Pancreas (tissue), 10 donors: ENCODE results near the gene KY. TPM values are rescaled to one million over a fixed set of nuclear protein-coding genes. Genes with fewer than 3 reads are reported as not detected.

ENCODE experiments used
- ATAC-seq, 4 donors: fragments of 200-7000 bp; cut with Tn5 transposase; one replicate each; pipeline versions ENCODE4 v1.8.0 to v1.9.1; 2020; ENCODE audit warnings: mild to moderate bottlenecking in 4 of 4, moderate library complexity in 4 of 4
- DNase-seq, 6 donors: peaks; one replicate each; pipeline ENCODE4 v3.0.0-alpha.2; 2020
- FAIRE-seq: peaks from 2 replicates; lab custom pipeline; 2012; peaks lifted over from hg19 to GRCh38; lab: Jason Lieb, UNC
- H3K27ac ChIP-seq, 4 donors: fragments of 200-600 bp; sonication (generic); 1 replicate in 3 of 4; 2 replicates in 1 of 4; pipeline versions ENCODE4 v1.5.0 to v1.8.0; 2020
- H3K27me3 ChIP-seq, 4 donors: fragments of 200-600 bp; one replicate each; pipeline ENCODE4 v1.8.0; 2021
- H3K36me3 ChIP-seq, 3 donors: fragments of 200-600 bp; sonication (generic) in 1 of 3; one replicate each; pipeline versions ENCODE4 v1.5.0 to v1.8.0; 2020 to 2021
- H3K4me1 ChIP-seq, 3 donors: fragments of 200-600 bp; one replicate each; pipeline ENCODE4 v1.8.0; 2021
- H3K4me3 ChIP-seq, 4 donors: fragments of 200-600 bp; sonication (generic) in 2 of 4; one replicate each; pipeline versions ENCODE4 v1.5.0 to v1.8.0; 2020 to 2021
- H3K9me3 ChIP-seq, 4 donors: fragments of 200-600 bp; one replicate each; pipeline ENCODE4 v1.8.0; 2021
- WGBS, 2 donors: extraction: QIAGEN DNeasy Blood & Tissue Kit; methylation state at CpG; one replicate each; pipeline ENCODE4 v1.1.7; 2013; 5-methylcytosine and 5-hydroxymethylcytosine counted together
- intact Hi-C, 3 donors: fragments of 100-400 bp; cut with DNase I; formaldehyde crosslinking; loops; one replicate each; pipeline versions ENCODE4 v1.11.1 to v1.14.2; 2022
- polyA plus RNA-seq, 2 donors: library from polyadenylated mRNA; stranded (reverse); fragments of 200-250 nt; gene quantifications; one replicate each; pipeline ENCODE4 v1.2.3, GENCODE V29; 2013
- total RNA-seq, 6 donors: library from RNA; stranded (reverse); fragmentation: NEBNext Ultra II Directional in 4 of 6; extraction: Animal tissue kit (Norgen Biotek cat#: 25700) in 4 of 6; gene quantifications; one replicate each; pipeline versions ENCODE4 v1.2.1 to v1.2.4, GENCODE V29; 2021 to 2023
- TF ChIP-seq, protein P1 (sequence below), 4 donors: fragments of 200-600 bp; sonication (generic) in 3 of 4; IDR thresholded peaks; one replicate each; pipeline versions ENCODE4 v1.5.0 to v1.8.0; 2021; ENCODE audit warnings: antibody characterized with exemption in 4 of 4
- donor health status: healthy with polysubstance abuse.
- donor health status: DM: no; HTN: no; CAD: no; lungs with moderate emphysema.
- donor health status: DM: no; HTN: no; CAD: no.
- donor health status: control.
- donor health status: control.
- donor health status: Bipolar disorder and iron deficiency.
- donor health status: DM: yes; HTN: yes; CAD: no.
- donor health status: DM: no; HTN: no; CAD: no.
- donor health status: DM: no; HTN: no; CAD: no.
- donor health status: DM: yes; HTN: yes; CAD: no.

Gene KY
- total and polyA plus RNA-seq, 8 donors, result 0.04 to 0.42 (median 0.21) TPM; not detected in 2

GRCh38 chr3:134608771-134609435 is 41.9 kb downstream of the KY start:
- no peak for ATAC-seq
- Histone ChIP-seq H3K27ac (no peak overlapping the region), H3K27me3 (no peaks in the 10 kb centered on the region), H3K36me3 (no peaks in the 10 kb centered on the region), H3K4me1 (no peaks in the 10 kb centered on the region), H3K9me3 (no peaks in the 10 kb centered on the region), H3K4me3 (no peak overlapping the region)
- 84 to 87% methylated on average over 10 of the region's 10 CpGs for WGBS, 2 donors
- intact Hi-C loops, result loop anchor here in 1 of 3 donors (10.0 kb wide), 1 partner anchor 1286 kb away; no protein-coding TSS in a partner anchor
- TF ChIP-seq, protein P1, sequence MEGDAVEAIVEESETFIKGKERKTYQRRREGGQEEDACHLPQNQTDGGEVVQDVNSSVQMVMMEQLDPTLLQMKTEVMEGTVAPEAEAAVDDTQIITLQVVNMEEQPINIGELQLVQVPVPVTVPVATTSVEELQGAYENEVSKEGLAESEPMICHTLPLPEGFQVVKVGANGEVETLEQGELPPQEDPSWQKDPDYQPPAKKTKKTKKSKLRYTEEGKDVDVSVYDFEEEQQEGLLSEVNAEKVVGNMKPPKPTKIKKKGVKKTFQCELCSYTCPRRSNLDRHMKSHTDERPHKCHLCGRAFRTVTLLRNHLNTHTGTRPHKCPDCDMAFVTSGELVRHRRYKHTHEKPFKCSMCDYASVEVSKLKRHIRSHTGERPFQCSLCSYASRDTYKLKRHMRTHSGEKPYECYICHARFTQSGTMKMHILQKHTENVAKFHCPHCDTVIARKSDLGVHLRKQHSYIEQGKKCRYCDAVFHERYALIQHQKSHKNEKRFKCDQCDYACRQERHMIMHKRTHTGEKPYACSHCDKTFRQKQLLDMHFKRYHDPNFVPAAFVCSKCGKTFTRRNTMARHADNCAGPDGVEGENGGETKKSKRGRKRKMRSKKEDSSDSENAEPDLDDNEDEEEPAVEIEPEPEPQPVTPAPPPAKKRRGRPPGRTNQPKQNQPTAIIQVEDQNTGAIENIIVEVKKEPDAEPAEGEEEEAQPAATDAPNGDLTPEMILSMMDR (IDR thresholded peaks at IDR 0.05), result no peak
- peak in 1 of 6 donors; percentile 7 for DNase-seq
- FAIRE-seq, result no peak

DNA sequence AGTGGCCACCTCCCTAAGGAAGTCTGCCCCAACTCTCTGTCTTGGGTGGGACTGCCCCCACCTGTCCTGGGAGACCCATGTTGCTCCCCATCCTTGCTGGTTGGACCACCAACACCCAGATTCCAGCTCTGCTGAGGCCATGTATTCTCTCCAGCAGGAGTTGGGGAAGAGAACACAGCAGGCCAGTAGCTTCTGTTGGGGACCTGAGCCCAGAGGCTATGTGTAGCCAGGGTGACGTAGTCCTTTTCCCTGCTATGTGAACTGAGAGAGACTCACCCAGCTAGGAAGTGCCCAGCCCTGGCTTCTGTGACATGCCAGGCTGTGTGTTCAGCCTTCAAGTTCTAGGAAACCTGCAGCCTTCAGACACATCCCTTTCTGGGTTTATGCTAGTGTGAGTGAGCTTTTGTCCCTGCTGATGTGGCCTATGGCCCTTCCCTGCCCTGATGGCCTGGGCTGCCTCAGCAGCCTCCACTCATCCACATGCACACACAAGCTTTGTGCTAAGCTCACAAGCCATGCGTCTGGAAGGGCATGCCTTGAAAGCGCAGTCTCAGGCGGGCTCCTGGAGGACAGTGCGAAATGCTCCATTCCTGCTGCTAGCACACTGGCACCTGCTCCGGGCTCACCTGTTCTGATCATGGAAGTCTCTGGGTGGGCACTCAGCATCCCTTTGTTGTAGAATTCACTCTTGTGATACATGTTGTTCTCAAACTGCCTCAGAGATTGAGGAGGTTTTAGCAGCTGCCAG is 42.6 kb downstream of the KY start:
- Histone ChIP-seq H3K27me3 (no peaks in the 10 kb centered on the region), H3K4me1 (no peaks in the 10 kb centered on the region), H3K9me3 (no peaks in the 10 kb centered on the region), H3K36me3 (no peaks in the 10 kb centered on the region), H3K27ac (no peak overlapping the region), H3K4me3 (no peak overlapping the region)
- peak in 1 of 6 donors; percentile 13 for DNase-seq
- TF ChIP-seq, protein P1 (IDR thresholded peaks at IDR 0.05), result no peak
- no peak for FAIRE-seq
- ATAC-seq, result no peak
- 93 to 96% methylated on average over 6 of the region's 6 CpGs for WGBS, 2 donors
- intact Hi-C loops, result loop anchor here in 1 of 3 donors (10.0 kb wide), 1 partner anchor 1287 kb away; no protein-coding TSS in a partner anchor

GRCh38 chr3:134607054-134608022 is 43.5 kb downstream of the KY start:
- WGBS, 2 donors, result 75% methylated on average over 13 of the region's 13 CpGs
- DNase-seq, result peak in 1 of 6 donors; percentile 7
- intact Hi-C loops, result loop anchor here in 1 of 3 donors (10.0 kb wide), 1 partner anchor 1287 kb away; no protein-coding TSS in a partner anchor
- no peak for ATAC-seq
- Histone ChIP-seq H3K4me1 (no peaks in the 10 kb centered on the region), H3K27me3 (no peaks in the 10 kb centered on the region), H3K36me3 (no peaks in the 10 kb centered on the region), H3K9me3 (no peaks in the 10 kb centered on the region), H3K4me3 (no peak overlapping the region), H3K27ac (no peak overlapping the region)
- TF ChIP-seq, protein P1 (IDR thresholded peaks at IDR 0.05), result no peak
- no peak for FAIRE-seq

- FAIRE-seq, result no peak
- H3K27me3 ChIP-seq, result no peaks in the 10 kb centered on the region
- H3K36me3 ChIP-seq, result no peaks in the 10 kb centered on the region
- H3K4me1 ChIP-seq, result no peaks in the 10 kb centered on the region
- no peak for ATAC-seq
- no peaks in the 10 kb centered on the region for H3K9me3 ChIP-seq
- intact Hi-C loops, result loop anchor here in 1 of 3 donors (10.0 kb wide), 1 partner anchor 1288 kb away; no protein-coding TSS in a partner anchor
- H3K4me3 ChIP-seq, result no peak overlapping the region
- peak in 1 of 6 donors; percentile 8 for DNase-seq
- WGBS, 2 donors, result 51% methylated on average over 12 of the region's 12 CpGs
- no peak overlapping the region for H3K27ac ChIP-seq
- TF ChIP-seq, protein P1 (IDR thresholded peaks at IDR 0.05), result no peak
Observed at GRCh38 chr3:134606033-134607025, 44.5 kb downstream of the KY start.
